ENCODE results near the gene RPTOR. TPM values are rescaled to one million over a fixed set of nuclear protein-coding genes. Genes with fewer than 3 reads are reported as not detected.

The RPTOR gene
- total and polyA plus RNA-seq, 4 donors, result 12.4 to 46.1 (median 29.7) TPM

DNA sequence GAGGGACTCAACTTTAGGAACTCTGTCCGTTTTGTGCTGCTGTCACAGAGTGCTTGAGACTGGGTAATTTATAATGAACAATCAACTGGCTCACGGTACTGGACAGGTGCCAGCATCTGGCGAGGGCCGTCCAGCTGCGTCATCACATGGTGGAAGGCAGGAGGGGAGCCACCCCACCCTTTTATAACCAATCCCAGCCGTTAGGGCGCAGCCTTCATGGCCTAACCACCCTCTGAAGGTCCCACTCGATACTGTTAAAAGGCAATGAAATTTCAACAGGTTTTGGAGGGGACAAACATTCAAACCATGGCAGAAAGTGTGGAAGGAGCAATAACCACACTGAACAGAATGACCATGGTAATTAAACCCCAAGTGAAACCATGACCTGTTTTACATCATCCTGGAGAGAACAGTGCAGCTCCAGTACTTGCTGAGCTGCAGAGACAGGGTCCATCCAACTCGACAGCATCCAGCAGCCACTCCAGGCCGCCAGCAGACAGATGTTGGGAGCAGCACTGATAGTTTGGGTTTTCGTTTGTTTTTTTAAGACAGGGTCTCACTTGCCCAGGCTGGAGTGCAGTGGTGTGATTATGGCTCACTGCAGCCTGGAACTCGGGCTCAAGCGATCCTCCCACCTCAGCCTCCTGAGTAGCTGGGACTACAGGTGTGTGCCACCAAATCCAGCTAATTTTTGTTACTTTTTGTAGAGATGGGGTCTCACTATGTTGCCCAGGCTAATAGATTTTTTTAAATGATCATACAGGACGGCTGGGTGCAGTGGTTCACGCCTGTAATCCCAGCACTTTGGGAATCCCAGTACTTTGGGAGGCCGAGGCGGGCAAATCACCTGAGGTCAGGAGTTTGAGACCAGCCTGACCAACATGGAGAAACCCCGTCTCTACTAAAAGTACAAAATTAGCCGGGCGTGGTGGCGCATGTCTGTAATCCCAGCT, 458.0 kb downstream of the RPTOR start:
- no peak overlapping the region for H3K27ac ChIP-seq (ENCODE audit: low read depth in 1 of 2, low read length in 1 of 2)
- ATAC-seq (ENCODE audit: insufficient read depth, low FRiP score) (no peak), DNase-seq (peak; percentile 42 to 61 (median 46))
- H3K27me3 ChIP-seq (ENCODE audit: control insufficient read depth in 3 of 3, insufficient read depth in 3 of 3, low read length in 2 of 3), result peaks cover 0 to 22% (median 18%) of the 10 kb centered on the region in 3 donors
- H3K4me3 ChIP-seq, result no peak overlapping the region
- peaks cover 0 to 10% (median 6%) of the 10 kb centered on the region in 5 donors for H3K4me1 ChIP-seq (ENCODE audit: control insufficient read depth in 5 of 5, insufficient read depth in 5 of 5, low read length in 5 of 5)
- no peak overlapping the region for H3K9ac ChIP-seq (ENCODE audit: insufficient read depth in 1 of 2, low read length in 2 of 2)
- peaks cover 0 to 25% (median 6%) of the 10 kb centered on the region in 4 donors for H3K36me3 ChIP-seq (ENCODE audit: control insufficient read depth in 4 of 4, insufficient read depth in 4 of 4, low read length in 4 of 4)
- no peaks in the 10 kb centered on the region for H3K9me3 ChIP-seq (ENCODE audit: control insufficient read depth in 4 of 4, insufficient read depth in 3 of 4, low read length in 3 of 4)
- TF ChIP-seq, protein P1, sequence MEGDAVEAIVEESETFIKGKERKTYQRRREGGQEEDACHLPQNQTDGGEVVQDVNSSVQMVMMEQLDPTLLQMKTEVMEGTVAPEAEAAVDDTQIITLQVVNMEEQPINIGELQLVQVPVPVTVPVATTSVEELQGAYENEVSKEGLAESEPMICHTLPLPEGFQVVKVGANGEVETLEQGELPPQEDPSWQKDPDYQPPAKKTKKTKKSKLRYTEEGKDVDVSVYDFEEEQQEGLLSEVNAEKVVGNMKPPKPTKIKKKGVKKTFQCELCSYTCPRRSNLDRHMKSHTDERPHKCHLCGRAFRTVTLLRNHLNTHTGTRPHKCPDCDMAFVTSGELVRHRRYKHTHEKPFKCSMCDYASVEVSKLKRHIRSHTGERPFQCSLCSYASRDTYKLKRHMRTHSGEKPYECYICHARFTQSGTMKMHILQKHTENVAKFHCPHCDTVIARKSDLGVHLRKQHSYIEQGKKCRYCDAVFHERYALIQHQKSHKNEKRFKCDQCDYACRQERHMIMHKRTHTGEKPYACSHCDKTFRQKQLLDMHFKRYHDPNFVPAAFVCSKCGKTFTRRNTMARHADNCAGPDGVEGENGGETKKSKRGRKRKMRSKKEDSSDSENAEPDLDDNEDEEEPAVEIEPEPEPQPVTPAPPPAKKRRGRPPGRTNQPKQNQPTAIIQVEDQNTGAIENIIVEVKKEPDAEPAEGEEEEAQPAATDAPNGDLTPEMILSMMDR (IDR thresholded peaks at IDR 0.05; ENCODE audit: control extremely low read depth, extremely low read depth), result no peak
- 49 to 51% methylated on average over 21 of the region's 21 CpGs for WGBS, 2 donors

DNA sequence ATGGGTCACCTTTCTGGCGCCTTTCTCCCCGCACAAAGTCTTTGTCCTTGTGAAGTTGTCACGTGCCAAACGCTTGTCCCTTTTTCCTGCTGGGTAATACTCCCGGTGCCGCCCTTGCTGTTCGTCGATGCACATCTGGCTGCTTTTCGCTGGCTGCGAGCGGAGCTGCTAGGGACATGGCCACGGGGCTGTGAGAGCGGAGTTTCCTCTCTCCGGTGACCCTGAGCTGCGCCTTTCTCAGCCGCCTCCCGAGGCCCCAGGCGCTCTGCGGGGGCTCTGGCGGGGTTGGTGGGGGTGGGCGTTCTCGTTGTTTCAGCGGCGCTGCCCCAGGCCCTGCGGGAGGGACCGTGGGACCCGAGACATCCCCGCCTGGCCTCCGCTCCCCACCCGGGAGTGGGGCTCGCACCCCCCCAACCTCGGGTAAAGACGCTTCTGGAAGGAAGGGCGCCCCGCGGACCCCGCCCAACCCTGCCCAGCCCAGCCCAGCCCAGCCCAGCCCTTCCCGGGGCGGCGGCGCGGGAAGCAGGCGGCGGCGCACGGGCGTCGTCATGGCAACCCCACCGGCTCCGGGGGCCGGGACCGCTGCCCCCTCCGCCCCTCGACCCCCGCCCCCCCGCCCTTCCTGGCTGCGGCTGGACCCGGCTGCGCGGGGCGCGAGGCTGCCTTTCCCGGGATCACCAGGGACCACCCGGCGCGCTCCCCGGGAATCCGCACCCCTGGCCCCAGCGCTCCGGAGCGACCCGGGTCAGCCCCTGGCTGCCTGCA, 459.3 kb downstream of the RPTOR start:
- 2 to 5% methylated on average over 36 to 72 of the region's 72 CpGs for WGBS, 2 donors
- Histone ChIP-seq H3K27ac (ENCODE audit: low read depth in 1 of 2, low read length in 1 of 2) (no peak overlapping the region), H3K4me3 (no peak overlapping the region), H3K9ac (ENCODE audit: insufficient read depth in 1 of 2, low read length in 2 of 2) (no peak overlapping the region), H3K9me3 (ENCODE audit: control insufficient read depth in 4 of 4, insufficient read depth in 3 of 4, low read length in 3 of 4) (no peaks in the 10 kb centered on the region), H3K36me3 (ENCODE audit: control insufficient read depth in 4 of 4, insufficient read depth in 4 of 4, low read length in 4 of 4) (peaks cover 0 to 13% (median under 1%) of the 10 kb centered on the region in 4 donors), H3K4me1 (ENCODE audit: control insufficient read depth in 5 of 5, insufficient read depth in 5 of 5, low read length in 5 of 5) (peaks cover 0 to 10% (median 6%) of the 10 kb centered on the region in 5 donors), H3K27me3 (ENCODE audit: control insufficient read depth in 3 of 3, insufficient read depth in 3 of 3, low read length in 2 of 3) (peaks cover 0 to 22% (median 18%) of the 10 kb centered on the region in 3 donors)
- TF ChIP-seq, protein P1 (IDR thresholded peaks at IDR 0.05; ENCODE audit: control extremely low read depth, extremely low read depth), result no peak
- ATAC-seq (ENCODE audit: insufficient read depth, low FRiP score) (no peak), DNase-seq (peak in 2 of 3 donors; percentile 34 to 49)

DNA sequence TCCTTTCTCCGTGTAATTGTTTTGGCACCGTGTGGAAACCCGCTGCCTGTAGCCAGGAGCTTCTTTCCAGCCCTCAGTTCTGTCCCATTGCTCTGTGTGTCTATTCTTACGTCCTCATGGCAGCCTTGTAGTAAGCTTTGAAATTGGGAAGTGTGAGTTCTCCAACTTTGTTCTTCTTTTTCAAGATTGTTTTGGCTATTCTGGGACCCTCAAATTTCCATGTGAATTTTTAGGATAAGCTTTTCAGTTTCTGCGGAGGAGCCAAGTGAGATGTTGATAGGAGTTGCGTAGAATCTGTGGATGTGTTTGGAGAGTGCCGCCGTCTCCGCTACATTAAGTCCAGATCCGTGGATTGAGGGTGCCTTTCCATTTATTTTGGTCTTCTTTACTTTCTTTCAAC, 462.3 kb downstream of the RPTOR start:
- Histone ChIP-seq H3K4me3 (no peak overlapping the region), H3K9ac (ENCODE audit: insufficient read depth in 1 of 2, low read length in 2 of 2) (no peak overlapping the region), H3K9me3 (ENCODE audit: control insufficient read depth in 4 of 4, insufficient read depth in 3 of 4, low read length in 3 of 4) (peaks cover 0 to 5% (median 2%) of the 10 kb centered on the region in 4 donors), H3K27ac (ENCODE audit: low read depth in 1 of 2, low read length in 1 of 2) (no peak overlapping the region), H3K27me3 (ENCODE audit: control insufficient read depth in 3 of 3, insufficient read depth in 3 of 3, low read length in 2 of 3) (peaks cover 0 to 22% (median 18%) of the 10 kb centered on the region in 3 donors), H3K4me1 (ENCODE audit: control insufficient read depth in 5 of 5, insufficient read depth in 5 of 5, low read length in 5 of 5) (peaks cover 0 to 10% (median 6%) of the 10 kb centered on the region in 5 donors), H3K36me3 (ENCODE audit: control insufficient read depth in 4 of 4, insufficient read depth in 4 of 4, low read length in 4 of 4) (no peaks in the 10 kb centered on the region)
- ATAC-seq (ENCODE audit: insufficient read depth, low FRiP score) (no peak), DNase-seq (no peak)
- WGBS, 2 donors, result 66 to 72% methylated on average over 10 of the region's 10 CpGs
- TF ChIP-seq, protein P1 (IDR thresholded peaks at IDR 0.05; ENCODE audit: control extremely low read depth, extremely low read depth), result no peak

Data from lung (tissue), 12 donors.